HG02852 (cell line): ENCODE data around the gene MT1B.
"Not testable (repeated sequence)": the region's sequence is repeated elsewhere in the genome, so short reads cannot be mapped to it uniquely, and the experiment has no call there.

Source experiments
- ATAC-seq: cut with Tn5 transposase; IDR thresholded peaks from one replicate; pipeline ENCODE4 v1.9.1; 2021; ENCODE audit warnings: mild to moderate bottlenecking, moderate library complexity; ENCODE audit not compliant: unreplicated experiment

The MT1B gene

DNA sequence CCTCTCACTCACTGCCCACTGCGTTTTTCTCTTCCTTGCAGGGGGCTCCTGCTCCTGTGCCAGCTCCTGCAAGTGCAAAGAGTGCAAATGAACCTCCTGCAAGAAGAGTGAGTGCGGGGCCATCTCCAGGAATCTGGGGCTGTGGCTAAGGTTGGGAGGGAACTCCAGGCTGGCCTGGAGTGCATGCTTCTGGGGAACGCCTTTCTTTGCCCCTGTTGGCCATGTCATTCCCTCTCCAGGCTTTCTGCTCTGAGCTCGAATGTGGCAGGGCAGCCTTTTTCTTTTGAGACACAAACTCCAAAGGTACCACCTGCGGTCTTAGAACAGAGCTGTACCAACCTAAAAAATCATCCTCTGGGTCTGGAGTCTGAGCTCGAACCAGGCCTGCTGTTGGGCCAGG, 33.5 kb upstream of the MT1B start:
- ATAC-seq = no peak

DNA sequence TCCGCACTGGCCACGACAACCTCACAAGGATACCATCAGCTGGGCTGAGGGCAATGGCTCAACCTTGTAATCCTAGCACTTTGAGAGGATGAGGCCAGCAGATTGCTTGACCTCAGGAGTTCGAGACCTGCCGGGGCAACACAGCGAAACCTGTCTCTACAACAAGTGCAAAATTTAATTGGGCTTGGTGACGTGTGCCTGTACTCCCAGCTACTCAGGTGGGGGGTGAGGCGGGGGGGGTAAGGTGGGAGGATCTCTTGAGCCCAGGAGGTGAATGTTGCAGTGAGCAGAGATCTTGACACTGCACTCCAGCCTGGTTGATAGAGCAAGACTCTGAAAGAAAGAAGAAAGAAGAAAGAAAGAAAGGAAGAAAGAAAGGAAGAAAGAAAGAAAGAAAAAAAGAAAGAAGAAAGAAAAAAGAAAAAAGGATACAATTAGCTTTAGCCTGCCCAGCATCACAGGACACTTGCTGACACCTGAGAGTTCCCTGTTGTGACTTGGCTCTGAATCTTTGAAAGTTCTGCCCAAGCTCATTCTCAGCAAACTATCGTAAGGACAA, 31.3 kb upstream of the MT1B start:
- ATAC-seq = no peak

DNA sequence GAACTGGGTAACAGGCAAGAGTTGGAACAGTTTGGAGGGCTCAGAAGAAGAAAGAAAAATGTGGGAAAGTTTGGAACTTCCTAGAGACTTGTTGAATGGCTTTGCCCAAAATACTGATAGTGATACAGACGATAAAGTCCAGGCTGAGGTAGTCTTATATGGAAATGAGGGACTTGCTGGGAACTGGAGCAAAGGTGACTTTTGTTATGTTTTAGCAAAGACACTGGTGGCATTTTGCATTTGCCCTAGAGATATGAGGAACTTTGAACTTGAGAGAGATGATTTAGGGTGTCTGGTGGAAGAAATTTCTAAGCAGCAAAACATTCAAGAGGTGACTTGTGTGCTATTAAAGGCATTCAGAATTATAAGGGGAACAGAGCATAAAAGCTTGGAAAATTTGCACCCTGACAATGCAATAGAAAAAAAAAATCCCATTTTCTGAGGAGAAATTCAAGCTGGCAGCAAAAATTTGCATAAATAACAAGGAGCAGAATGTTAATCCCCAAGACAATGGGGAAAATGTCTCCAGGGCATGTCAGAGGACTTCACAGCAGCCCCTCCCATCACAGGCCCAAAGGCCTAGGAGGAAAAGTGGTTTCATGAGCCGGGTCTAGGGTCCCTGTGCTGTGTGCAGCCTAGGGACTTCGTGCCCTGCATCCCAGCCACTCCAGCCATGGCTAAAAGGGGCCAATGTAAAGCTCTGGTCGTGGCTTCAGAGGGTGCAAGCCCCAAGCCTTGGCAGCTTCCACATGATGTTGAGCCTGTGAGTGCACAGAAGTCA, 29.8 kb upstream of the MT1B start:
- ATAC-seq = not testable (repeated sequence)

DNA sequence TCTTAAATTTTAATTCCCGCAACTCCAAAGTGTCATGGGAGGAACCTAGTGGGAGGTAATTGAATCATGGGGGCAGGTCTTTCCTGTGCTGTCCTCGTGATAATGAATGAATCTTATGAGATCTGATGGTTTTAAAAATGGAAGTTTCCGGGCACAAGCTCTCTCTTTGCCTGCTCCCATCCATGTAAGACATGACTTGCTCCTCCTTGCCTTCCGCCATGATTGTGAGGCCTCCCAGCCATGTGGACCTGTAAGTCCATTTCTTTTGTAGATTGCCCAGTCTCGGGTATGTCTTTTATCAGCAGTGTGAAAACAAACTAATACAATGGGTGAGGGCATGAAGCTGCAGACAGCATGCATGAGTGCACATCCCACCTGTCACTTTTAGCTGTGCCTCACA, 28.5 kb upstream of the MT1B start:
- not testable (repeated sequence) for ATAC-seq

DNA sequence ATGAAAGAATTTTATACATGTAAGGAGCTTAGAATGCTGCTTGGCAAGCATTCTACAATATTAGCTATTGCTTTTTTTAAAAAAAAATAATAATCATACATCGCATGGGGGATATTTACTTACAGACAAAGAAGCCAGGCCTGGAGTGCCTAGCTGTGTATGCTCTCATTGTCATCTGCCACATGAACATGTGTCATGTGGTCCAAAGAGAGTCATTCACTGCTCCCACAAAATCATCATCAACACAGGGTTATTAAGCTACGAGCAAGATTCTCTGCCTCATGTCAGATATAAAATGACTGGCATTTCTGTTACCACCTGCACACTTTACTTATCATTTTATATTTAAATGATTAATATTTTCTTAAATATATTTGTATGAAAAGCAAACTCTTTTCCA, 28.0 kb upstream of the MT1B start:
- ATAC-seq = no peak

DNA sequence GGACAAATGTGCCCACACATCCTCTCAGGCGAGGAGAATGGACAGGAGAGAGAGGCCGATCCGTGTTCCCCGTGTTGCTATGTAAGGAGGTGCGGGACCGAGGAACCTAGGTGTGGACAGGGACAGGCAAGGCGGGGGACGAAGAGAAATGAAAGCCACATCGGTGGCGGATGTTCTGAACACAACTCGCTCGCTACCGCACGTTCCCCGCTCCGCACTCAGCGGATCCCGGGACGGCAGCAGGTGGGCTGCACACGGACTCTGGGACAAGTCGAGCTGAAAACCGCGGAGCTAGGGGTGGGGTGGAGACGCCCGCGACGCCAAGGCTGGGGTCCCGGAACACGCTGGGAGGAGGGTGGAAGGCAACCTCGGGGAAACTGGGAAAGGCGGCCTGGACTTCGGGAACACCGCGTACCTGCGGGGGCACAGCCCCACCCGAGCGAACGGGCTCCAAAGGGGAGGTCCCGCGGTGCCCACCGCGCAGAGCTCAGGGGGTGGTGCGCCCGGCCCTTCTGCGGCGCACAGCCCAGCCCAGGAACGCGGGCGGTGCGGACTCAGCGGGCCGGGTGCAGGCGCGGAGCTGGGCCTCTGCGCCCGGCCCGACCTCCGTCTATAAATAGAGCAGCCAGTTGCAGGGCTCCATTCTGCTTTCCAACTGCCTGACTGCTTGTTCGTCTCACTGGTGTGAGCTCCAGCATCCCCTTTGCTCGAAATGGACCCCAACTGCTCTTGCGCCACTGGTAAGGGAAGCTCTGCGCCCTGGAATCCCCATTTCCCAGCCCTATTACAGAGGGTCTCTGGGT, 26.3 kb upstream of the MT1B start, which contains the start of gene MT1E:
MT1E (plus strand) TSS at position 642 of the 803 bp plus-strand sequence; CDS start at position 713, 71 bp downstream.
- ATAC-seq = peak; percentile 46

DNA sequence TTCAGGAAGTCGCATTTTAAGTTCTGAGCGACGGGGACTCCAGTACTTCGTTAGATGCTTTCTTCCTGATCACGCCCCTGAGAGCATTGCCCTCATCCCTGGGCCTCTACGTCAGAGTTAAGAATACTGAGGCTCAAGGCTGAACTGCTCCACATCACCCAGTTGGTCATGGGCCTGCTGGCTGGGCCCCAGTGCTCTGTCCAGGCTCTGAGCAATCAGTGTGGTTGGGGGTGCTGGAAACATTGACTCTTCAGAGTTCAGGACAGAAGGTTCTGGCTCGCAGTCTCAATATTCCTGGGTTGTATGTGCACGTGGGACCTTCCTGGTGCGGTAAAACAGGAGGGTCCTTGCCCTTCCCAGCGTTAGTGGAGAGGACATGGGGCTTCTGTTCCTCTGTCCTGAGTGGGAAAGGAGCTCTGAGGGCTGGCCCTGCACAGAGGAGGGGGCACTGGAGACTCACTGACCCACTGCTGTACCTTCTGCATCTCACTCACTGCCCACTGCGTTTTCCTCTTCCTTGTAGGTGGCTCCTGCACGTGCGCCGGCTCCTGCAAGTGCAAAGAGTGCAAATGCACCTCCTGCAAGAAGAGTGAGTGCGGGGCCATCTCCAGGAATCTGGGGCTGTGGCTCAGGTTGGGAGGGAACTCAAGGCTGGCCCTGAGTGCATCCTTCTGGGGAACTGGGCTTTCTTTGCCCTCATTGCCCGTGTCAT, 25.6 kb upstream of the MT1B start:
- ATAC-seq = no peak

DNA sequence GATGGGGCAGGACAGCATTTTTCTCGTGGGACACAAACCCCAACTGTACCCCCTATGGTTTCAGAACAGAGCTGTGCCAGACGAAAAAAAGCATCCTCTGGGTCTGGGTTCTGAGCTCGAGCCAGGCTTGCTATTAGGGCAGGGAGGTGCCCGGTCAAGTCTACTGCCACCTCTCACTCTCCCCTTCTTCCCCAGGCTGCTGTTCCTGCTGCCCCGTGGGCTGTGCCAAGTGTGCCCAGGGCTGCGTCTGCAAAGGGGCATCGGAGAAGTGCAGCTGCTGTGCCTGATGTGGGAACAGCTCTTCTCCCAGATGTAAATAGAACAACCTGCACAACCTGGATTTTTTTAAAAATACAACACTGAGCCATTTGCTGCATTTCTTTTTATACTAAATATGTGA, 25.0 kb upstream of the MT1B start:
- no peak for ATAC-seq

DNA sequence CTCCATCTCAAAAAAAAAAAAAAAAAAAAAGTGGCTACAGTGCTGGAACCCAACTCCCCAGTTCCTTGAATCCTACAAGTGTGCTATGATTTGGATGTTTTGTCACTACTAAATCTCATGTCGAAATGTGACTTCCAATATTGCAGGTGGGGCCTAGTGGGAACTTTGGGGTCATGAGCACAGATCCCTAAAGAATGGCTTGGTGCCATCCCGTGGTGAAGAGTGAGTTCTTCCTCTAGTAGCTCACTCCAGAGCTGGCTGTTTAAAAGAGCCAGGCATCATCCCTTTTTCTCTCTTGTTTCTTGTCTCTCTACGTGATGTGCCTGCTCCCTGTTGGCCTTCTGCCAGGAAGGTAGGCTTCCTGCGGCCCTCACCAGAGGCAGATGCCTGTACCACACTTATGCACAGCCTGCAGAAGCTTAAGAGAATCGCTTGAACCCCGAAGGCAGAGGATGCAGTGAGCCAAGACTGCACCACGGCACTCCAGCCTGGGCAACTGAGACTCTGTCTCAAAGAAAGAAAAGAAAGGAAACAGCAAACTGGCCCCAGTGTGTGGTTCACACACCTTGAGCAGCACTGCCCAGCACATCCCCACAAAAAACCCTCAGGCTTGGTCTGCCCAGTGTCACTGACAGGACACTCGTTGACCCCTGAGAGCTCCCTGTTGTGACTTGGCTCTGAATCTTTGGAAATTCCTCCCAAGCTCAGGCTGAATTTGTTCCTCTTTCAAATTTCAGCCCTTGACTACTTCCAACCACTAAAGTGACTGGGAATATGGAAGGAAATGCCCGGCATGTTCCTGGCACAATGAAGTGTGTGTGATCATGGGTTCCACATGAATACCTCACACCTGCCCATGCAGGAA, 23.0 kb upstream of the MT1B start:
- ATAC-seq = no peak

DNA sequence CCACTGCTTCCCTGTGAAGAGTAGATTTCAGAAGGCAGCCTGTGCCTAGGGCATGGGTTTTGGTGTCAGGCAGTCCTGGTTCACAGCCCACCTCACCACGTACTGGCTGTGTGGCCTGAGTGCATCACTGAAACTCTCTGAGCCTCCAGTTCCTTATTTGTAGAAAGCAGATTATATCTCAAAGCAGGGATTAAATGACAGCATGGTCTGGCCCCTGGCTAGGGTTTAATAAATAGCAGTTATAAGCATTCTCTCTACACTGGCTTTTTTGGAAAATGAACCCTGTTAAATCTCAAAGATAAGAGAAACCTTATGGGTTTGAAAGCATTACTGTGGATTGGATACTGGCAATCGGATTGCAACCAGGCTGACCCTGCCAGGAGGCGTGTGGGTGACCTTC, 22.2 kb upstream of the MT1B start:
- no peak for ATAC-seq

DNA sequence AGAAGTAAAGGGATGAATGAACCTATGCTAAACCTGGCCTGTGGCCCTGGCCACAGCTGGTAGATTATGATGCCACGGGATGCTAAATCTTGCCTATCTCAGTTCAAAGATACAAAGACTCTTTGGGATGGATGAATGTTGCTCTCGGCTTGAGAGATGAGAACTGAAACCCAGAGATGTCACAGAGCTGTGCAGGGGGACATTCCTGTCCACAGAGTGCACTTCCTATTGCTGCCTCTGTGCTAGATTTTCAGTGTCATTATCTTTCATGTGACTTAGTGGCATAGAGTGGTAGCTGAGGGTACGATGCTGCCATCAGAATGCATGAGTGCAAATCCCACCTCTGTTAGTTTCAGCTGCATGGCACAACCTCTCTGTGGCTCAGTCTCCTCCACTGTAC, 21.6 kb upstream of the MT1B start:
- ATAC-seq = peak; percentile 78

DNA sequence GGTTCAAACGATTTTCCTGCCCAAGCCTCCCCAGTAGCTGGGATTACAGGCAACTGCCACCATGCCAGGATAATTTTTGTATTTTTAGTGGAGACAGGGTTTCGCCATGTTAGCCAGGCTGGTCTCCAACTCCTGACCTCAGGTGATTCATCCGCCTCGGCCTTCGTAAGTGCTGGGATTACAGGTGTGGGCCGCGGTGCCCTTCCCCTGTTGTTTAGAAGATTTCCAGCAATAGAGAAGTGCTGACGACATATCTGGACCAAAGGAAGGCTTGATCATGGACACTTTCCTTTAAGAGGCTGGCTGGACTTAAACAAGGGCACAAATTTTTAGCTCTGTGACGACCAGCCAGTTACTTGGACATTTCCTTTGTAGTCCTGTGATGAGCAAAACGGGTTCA, 20.5 kb upstream of the MT1B start:
- no peak for ATAC-seq

DNA sequence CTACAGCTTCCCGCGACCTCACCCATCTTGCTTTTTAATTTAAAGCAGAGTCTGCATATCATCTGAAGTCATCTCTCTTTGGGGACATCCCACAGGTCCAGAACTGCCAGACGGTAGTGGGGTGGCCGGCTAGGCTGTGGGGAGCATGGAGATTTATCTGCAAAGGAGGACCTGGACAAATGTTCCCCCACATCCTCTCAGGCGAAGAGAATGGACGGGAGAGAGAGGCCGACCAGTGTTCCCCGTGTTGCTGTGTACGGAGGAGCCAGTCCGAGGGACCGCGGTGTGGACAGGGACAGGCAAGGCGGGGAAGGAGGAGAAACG, 19.9 kb upstream of the MT1B start:
- ATAC-seq = no peak

DNA sequence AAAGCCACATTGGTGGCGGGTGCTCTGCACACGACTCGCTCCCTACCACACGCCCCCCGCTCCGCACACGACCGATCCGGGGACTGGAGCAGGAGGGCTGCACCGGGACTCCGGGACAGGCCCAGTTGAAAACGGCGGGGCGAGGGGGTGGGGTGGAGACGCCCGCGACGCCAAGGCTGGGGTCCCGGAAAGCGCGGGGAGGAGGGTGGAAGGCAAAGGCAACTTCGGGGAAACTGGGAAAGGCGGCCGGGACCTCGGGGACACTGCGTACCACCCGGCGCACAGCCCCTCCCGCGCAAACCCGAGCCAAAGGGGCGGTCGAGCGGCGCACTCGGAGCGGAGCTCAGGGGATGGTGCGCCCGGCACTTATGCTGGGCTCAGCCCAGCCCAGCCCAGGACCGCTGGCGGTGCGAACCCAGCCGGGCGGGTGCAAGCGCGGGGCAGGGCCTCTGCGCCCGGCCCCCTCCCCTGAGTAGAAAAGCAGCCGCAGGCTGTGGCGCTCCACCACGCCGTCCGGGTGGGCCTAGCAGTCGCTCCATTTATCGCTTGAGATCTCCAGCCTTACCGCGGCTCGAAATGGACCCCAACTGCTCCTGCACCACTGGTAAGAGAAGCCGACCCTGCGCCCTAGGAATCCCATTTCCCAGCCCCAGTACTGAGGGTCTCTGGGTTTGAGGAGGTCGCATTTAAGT, 19.4 kb upstream of the MT1B start, which contains the start of gene MT1M:
MT1M (plus strand) TSS at position 504 of the 692 bp plus-strand sequence; CDS start at position 577, 73 bp downstream.
- ATAC-seq = no peak

DNA sequence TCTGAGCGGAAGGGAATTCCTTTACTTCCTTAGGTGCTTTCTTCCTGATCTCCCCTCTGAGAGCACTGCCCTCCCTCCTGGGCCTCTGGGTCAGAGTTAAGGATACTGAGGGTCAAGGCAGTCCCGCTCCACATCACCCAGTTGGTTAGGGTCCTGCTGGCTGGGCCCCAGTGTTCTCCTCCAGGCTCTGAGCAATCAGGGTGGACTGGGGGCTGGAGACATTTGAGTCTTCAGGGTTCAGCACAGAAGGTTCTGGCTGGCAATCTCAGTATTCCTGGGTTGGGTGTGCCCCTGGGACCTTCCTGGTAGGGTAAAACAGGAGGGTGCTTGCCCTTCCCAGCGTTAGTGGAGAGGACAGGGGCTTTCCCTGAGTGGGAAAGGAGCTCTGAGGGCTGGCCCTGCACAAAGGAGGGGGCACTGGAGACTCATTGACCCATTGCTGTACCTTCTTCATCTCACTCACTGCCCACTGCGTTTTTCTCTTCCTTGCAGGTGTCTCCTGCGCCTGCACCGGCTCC, 18.8 kb upstream of the MT1B start:
- no peak for ATAC-seq

DNA sequence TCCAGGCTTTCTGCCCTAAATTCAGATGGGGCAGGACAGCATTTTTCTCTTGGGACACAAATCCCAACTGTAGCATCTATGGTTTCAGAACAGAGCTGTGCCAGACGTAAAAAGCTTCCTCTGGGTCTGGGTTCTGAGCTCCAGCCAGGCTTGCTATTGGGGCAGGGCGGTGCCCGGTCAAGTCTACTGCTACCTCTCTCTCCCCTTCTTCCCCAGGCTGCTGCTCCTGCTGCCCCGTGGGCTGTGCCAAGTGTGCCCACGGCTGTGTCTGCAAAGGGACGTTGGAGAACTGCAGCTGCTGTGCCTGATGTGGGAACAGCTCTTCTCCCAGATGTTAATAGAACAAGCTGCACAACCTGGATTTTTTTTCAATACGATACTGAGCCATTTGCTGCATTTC, 18.2 kb upstream of the MT1B start:
- ATAC-seq = no peak

DNA sequence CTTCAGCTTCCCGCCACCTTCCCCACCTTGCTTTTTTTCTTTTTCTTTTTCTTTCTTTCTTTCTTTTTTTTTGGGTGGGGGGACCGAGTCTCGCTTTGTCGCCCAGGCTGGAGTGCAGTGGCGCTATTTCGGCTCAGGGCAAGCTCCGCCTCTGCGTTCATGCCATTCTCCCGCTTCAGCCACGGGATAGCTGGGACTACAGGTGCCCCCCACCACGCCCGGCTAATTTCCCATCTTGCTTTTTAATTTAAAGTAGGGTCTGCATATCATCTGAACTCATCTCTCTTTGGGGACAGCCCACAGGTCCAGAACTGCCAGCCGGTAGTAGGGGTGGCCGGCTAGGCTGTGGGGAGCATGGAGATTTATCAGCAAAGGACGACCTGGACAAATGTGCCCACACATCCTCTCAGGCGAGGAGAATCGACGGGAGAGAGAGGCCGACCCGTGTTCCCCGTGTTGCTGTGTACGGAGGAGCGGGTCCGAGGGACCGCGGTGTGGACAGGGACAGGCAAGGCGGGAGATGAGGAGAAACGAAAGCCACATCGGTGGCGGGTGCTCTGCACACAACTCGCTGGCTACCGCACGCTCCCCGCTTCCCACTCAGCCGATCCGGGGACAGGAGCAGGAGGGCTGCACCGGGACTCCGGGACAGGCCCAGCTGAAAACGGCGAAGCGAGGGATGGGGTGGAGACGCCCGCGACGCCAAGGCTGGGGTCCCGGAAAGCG, 16.8 kb upstream of the MT1B start:
- ATAC-seq = no peak

DNA sequence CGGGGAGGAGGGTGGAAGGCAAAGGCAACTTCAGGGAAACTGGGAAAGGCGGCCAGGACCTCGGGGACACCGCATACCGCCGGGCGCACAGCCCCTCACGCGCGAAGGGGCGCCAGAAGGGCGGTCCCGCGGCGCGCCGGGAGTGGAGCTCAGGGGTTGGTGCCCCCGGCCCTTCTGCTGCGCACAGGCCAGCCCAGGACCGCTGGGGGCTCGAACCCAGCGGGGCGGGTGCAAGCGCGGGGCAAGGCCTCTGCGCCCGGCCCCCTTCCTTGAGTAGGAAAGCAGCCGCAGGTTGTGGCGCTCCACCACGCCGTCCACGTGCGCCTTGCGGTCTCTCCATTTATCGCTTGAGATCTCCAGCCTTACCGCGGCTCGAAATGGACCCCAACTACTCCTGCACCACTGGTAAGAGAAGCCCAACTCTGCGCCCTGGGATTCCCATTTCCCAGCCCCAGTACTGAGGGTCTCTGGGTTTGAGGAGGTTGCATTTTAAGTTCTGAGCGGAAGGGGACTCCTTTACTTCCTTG, 16.2 kb upstream of the MT1B start:
- ATAC-seq = no peak
